Mesendoderm (in vitro differentiated cells): ENCODE data around the gene ARAP1.

Experiments used
- DNase-seq: peaks from one replicate; pipeline ENCODE4 v3.0.0; 2013
- H2AK5ac ChIP-seq: 2 replicates; pipeline ENCODE4 v1.6.1; 2013; ENCODE audit warnings: low read length, inconsistent platforms
- H2BK120ac ChIP-seq: 2 replicates; pipeline ENCODE4 v1.6.1; 2013; ENCODE audit warnings: low read depth, mild to moderate bottlenecking, low read length, moderate library complexity, mixed read lengths
- H2BK15ac ChIP-seq: replicated peaks from 2 replicates; pipeline ENCODE4 v1.6.1; 2013; ENCODE audit warnings: low read depth, mild to moderate bottlenecking, moderate library complexity
- H2BK5ac ChIP-seq: 2 replicates; pipeline ENCODE4 v1.6.1; 2013; ENCODE audit warnings: low read length, inconsistent platforms
- H3K18ac ChIP-seq: 2 replicates; pipeline ENCODE4 v1.6.1; 2013; ENCODE audit warnings: mild to moderate bottlenecking, low read length, mixed read lengths
- H3K23ac ChIP-seq: one replicate; pipeline ENCODE4 v1.6.1; 2013; ENCODE audit warnings: low read length
- H3K27ac ChIP-seq: 2 replicates; pipeline ENCODE4 v1.5.1; 2013; ENCODE audit warnings: low read depth, mild to moderate bottlenecking, inconsistent platforms, low read length, moderate library complexity
- H3K27me3 ChIP-seq: 2 replicates; pipeline ENCODE4 v1.6.1; 2013; ENCODE audit warnings: low read length, control low read depth, mild to moderate bottlenecking, inconsistent platforms; ENCODE audit not compliant: insufficient read depth, poor library complexity
- H3K36me3 ChIP-seq: 2 replicates; pipeline ENCODE4 v1.6.1; 2013; ENCODE audit warnings: low read length, inconsistent platforms; ENCODE audit not compliant: control insufficient read depth, insufficient read depth
- H3K4ac ChIP-seq: one replicate; pipeline ENCODE4 v1.6.1; 2013; ENCODE audit warnings: low read depth, mild to moderate bottlenecking, low read length, moderate library complexity
- H3K4me1 ChIP-seq: 2 replicates; pipeline ENCODE4 v1.6.1; 2013; ENCODE audit warnings: low read depth, low read length, inconsistent platforms; ENCODE audit not compliant: control insufficient read depth
- H3K4me2 ChIP-seq: 2 replicates; pipeline ENCODE4 v1.6.1; 2013; ENCODE audit warnings: low read length
- H3K4me3 ChIP-seq: 2 replicates; pipeline ENCODE4 v1.5.1; 2013; ENCODE audit warnings: mild to moderate bottlenecking, low read length
- H3K56ac ChIP-seq: one replicate; pipeline ENCODE4 v1.6.1; 2013; ENCODE audit warnings: low read length
- H3K79me1 ChIP-seq: 2 replicates; pipeline ENCODE4 v1.6.1; 2013; ENCODE audit warnings: low read length, inconsistent platforms
- H3K79me2 ChIP-seq: 2 replicates; pipeline ENCODE4 v1.6.1; 2013; ENCODE audit warnings: mild to moderate bottlenecking, low read length; ENCODE audit not compliant: control insufficient read depth, insufficient read depth
- H3K9ac ChIP-seq: 2 replicates; pipeline ENCODE4 v1.6.1; 2013; ENCODE audit warnings: low read length, inconsistent platforms
- H4K5ac ChIP-seq: one replicate; pipeline ENCODE4 v1.6.1; 2013; ENCODE audit warnings: low read length
- H4K8ac ChIP-seq: one replicate; pipeline ENCODE4 v1.6.1; 2013; ENCODE audit warnings: low read depth, mild to moderate bottlenecking, control low read depth, low read length, moderate library complexity
- WGBS: extraction: QIAGEN DNeasy Blood & Tissue Kit; methylation state at CpG from one replicate; pipeline ENCODE4 v1.1.7; 2013; ENCODE audit warnings: low lambda C conversion rate, missing lambda C conversion rate; ENCODE audit not compliant: insufficient coverage; ENCODE audit errors: extremely low coverage; 5-methylcytosine and 5-hydroxymethylcytosine counted together

The ARAP1 gene

DNA sequence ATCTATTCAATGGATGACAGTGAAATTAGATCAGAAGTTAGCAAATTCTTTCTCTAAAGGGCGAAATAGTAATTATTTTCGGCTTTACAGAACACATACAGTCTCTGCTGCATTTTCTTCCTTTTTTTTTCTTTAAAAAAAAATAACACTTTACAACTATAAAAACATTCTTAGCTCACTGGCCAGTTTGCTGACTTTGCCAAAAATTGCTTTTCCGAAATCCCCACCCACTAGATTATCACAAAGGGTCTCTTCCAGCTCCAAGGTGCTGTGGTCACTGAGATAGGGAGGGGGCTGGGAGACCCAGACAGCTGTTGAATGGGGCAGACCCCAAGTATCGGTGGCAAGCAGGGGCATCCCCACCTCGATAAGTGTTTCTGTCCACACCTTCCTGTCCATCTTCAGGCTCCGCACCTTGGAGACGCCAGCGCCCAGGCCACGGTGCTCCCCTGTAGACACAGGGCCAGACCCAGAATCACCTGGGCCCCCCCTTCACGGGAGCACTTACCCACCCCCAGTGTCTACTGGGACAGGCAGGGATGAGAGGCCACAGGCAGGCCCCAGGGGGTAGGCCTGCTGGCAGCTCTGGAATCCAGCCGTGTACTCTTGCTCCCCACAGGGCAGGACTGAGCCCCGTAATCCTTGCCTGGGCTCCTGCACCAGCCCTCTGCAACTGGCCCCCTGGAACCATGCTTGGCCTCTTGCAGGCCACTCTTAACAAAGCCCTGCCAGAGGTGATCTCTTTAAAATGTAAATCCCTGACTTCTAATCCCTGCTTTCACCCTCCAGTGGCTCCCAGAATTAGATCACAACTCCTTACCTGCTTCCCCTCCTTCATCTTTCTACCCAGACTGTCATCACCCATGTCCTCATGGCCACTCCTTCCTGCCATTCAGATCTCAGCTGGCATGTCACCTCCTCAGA, 46.5 kb downstream of the ARAP1 start:
- Histone ChIP-seq H3K4me1 (peaks cover 22% of the 10 kb centered on the region), H3K4me3 (no peak overlapping the region), H3K4ac (no peak overlapping the region), H3K9ac (peak overlapping the region; percentile 40), H2BK120ac (no peak overlapping the region), H2AK5ac (peak overlapping the region; percentile 61), H4K5ac (no peak overlapping the region), H3K79me2 (no peaks in the 10 kb centered on the region), H3K27me3 (no peaks in the 10 kb centered on the region), H3K27ac (peak overlapping the region; percentile 89), H3K79me1 (peaks cover 4% of the 10 kb centered on the region), H3K23ac (no peak overlapping the region), H3K18ac (peak overlapping the region; percentile 8), H3K56ac (peak overlapping the region; percentile 59), H2BK15ac (no peak overlapping the region), H3K36me3 (peaks cover 2% of the 10 kb centered on the region), H2BK5ac (peak overlapping the region; percentile 69), H3K4me2 (no peak overlapping the region), H4K8ac (no peak overlapping the region)
- WGBS = no CpG with 5 or more reads among the region's 12 CpGs
- peak; percentile 55 for DNase-seq

DNA sequence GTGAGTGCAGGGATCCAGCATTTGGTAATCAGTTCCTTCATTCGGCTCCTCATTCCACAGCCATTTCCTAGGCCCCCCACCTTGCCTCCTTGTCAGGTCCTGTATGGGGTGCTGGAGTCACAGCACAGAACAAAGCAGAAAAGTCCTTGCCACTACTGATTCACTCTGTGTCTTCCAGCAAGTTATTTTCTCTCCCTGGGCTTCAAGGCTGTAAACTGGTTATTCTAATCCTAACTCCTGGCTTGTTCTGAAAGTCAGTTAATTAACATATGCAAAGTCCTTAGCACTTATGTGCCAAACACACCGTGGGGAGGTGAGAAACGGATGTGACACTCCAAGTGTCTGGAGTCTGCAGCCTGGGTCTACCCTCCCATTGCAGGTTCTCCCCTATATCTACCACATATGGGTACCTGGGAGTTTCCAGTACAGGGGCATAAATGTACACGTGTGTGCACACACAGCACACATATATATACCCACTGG, 47.4 kb downstream of the ARAP1 start:
- peaks cover 4% of the 10 kb centered on the region for H3K79me1 ChIP-seq
- peak; percentile 93 for DNase-seq
- no peak overlapping the region for H3K4ac ChIP-seq
- H2BK15ac ChIP-seq = no peak overlapping the region
- H3K4me2 ChIP-seq = no peak overlapping the region
- H2AK5ac ChIP-seq = no peak overlapping the region
- H3K4me1 ChIP-seq = peaks cover 26% of the 10 kb centered on the region
- H3K27me3 ChIP-seq = no peaks in the 10 kb centered on the region
- no CpG with 5 or more reads among the region's 4 CpGs for WGBS
- H3K9ac ChIP-seq = no peak overlapping the region
- H3K36me3 ChIP-seq = peaks cover 4% of the 10 kb centered on the region
- no peak overlapping the region for H3K23ac ChIP-seq
- no peak overlapping the region for H3K4me3 ChIP-seq
- H4K5ac ChIP-seq = no peak overlapping the region
- no peak overlapping the region for H3K56ac ChIP-seq
- no peak overlapping the region for H4K8ac ChIP-seq
- H2BK120ac ChIP-seq = no peak overlapping the region
- no peak overlapping the region for H3K18ac ChIP-seq
- H3K27ac ChIP-seq = peak overlapping the region; percentile 87
- no peaks in the 10 kb centered on the region for H3K79me2 ChIP-seq
- peak overlapping the region; percentile 35 for H2BK5ac ChIP-seq

DNA sequence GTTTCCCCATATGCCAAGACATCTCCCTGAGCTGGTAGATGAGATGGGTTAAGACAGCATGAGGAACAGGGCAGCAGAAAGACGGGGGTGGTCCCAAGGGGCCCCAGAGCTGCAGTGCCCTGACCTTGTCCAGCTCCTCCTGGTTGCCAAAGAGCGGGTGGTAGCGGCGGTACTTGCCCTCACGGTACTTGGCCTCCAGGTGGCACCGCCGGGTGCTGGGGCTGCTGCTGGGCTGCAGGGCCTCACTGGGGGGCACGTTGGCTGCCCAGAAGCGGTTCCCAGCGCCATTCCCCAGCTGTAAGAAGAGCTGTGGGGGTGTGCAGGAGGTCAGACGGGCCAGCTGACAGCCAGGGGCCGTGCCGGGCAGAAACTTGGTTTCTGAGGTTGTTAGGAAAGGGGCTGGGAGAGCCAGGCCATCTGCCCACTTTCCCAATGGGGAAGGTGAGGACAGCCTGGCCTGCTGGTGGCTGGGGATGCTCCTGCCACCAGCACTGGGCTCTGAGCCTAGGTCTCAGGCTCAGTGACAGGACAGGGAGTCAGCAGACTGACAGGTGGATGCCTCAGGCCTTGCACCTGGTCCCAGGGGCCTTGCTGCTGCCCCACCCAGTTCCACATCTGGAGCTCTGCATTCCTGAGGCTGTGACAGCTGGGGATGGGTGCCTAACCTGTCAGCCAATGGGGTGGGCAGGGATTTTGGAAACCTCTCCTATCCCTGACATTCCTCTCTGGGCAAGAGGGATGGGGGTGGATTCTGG, 48.0 kb downstream of the ARAP1 start:
- no peaks in the 10 kb centered on the region for H3K27me3 ChIP-seq
- no peak overlapping the region for H2BK15ac ChIP-seq
- no peak overlapping the region for H4K8ac ChIP-seq
- no peak overlapping the region for H4K5ac ChIP-seq
- H3K79me2 ChIP-seq = no peaks in the 10 kb centered on the region
- H2BK120ac ChIP-seq = no peak overlapping the region
- H3K4me1 ChIP-seq = peaks cover 26% of the 10 kb centered on the region
- H3K56ac ChIP-seq = peak overlapping the region; percentile 29
- peak overlapping the region; percentile 22 for H2AK5ac ChIP-seq
- DNase-seq = no peak
- H3K4me3 ChIP-seq = no peak overlapping the region
- no peak overlapping the region for H3K4me2 ChIP-seq
- WGBS = no CpG with 5 or more reads among the region's 13 CpGs
- H2BK5ac ChIP-seq = peak overlapping the region; percentile 43
- H3K36me3 ChIP-seq = peaks cover 6% of the 10 kb centered on the region
- H3K27ac ChIP-seq = peak overlapping the region; percentile 85
- H3K4ac ChIP-seq = peak overlapping the region; percentile 17
- no peak overlapping the region for H3K23ac ChIP-seq
- H3K18ac ChIP-seq = peak overlapping the region; percentile 0
- peaks cover 4% of the 10 kb centered on the region for H3K79me1 ChIP-seq
- peak overlapping the region; percentile 9 for H3K9ac ChIP-seq

DNA sequence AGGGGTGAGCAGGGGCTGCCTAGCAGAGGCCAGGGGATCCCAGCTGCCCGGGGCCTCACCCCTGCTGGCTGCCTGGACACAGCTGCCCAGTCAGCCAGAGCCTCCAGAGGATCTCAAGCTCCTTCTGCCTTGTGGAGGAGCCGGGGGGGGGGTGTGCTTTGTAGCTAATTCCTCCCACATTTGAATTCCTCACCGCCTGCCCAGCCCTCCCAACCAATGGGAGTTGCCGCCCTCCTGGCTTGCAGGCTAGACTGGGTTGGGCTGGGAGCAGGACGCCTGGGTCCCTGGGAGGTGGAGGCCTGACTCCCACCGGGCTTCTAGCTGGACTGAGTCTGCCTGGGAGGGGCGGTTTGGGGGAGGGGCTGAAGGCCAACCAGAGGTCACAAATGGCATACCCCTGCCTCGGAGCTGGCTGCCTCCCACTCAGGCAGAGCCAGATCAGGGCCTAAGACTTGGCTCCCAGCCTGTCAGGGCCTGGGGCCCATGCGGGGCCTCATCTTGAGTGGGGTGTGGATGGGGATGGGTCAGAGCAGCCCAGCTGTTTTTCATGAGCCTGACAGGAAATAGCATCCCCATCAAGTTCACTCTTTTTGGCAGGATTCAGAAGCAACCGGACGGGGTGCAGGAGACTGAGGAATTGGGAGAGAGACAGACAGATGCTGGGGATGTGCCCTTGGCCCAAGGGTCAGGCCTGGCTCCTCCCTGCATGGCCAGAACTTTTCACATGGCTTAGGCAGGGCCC, 48.8 kb downstream of the ARAP1 start:
- H3K36me3 ChIP-seq = peaks cover 8% of the 10 kb centered on the region
- no peaks in the 10 kb centered on the region for H3K27me3 ChIP-seq
- H4K8ac ChIP-seq = no peak overlapping the region
- H3K4me3 ChIP-seq = no peak overlapping the region
- peak overlapping the region; percentile 9 for H3K9ac ChIP-seq
- DNase-seq = no peak
- H3K56ac ChIP-seq = peak overlapping the region; percentile 29
- no peak overlapping the region for H4K5ac ChIP-seq
- no peak overlapping the region for H2BK15ac ChIP-seq
- H2BK120ac ChIP-seq = no peak overlapping the region
- no CpG with 5 or more reads among the region's 11 CpGs for WGBS
- no peak overlapping the region for H3K4ac ChIP-seq
- no peaks in the 10 kb centered on the region for H3K79me2 ChIP-seq
- no peak overlapping the region for H3K23ac ChIP-seq
- peak overlapping the region; percentile 85 for H3K27ac ChIP-seq
- H2AK5ac ChIP-seq = no peak overlapping the region
- H3K4me2 ChIP-seq = no peak overlapping the region
- peaks cover 2% of the 10 kb centered on the region for H3K79me1 ChIP-seq
- peak overlapping the region; percentile 43 for H2BK5ac ChIP-seq
- H3K18ac ChIP-seq = peak overlapping the region; percentile 0
- H3K4me1 ChIP-seq = peaks cover 26% of the 10 kb centered on the region

DNA sequence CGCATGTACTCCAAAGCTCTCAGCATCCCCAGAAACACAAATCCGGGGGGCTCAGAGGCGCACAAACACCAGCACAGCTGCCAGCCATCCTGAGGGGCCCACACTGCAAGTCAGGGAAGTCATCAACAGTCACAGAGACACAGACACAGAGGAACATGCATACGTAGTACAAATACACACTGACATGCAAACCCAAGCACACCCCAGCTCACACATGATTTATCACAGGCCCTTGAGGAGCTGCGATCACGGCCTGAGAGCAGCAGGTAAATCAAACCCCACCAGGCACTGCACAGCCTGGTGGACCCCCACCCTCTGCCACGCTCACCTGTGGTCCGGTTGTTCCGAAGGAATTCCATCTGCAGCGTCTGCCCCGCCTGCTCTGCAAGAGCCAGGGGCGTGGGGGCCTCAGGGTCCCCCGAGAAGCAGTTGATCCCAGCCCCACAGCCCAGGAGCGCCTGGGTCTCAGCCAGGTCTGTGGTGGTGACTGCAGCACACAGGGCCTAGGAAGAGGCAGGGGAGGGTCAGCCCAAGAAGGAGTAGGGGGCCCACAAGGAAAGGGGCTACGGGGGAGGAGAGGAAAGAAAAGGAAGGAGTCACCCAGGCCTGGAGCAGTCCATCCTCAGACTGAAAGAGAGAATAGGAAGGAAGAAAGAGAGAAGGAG, 49.5 kb downstream of the ARAP1 start:
- whole genome bisulfite sequencing = no CpG with 5 or more reads among the region's 15 CpGs
- Histone ChIP-seq H2BK120ac (no peak overlapping the region), H3K27ac (no peak overlapping the region), H3K36me3 (peaks cover 8% of the 10 kb centered on the region), H3K27me3 (no peaks in the 10 kb centered on the region), H3K56ac (peak overlapping the region; percentile 29), H3K79me2 (no peaks in the 10 kb centered on the region), H2BK15ac (no peak overlapping the region), H3K18ac (no peak overlapping the region), H3K9ac (no peak overlapping the region), H3K4me3 (no peak overlapping the region), H3K23ac (no peak overlapping the region), H4K8ac (no peak overlapping the region), H3K4me2 (no peak overlapping the region), H2BK5ac (no peak overlapping the region), H3K4me1 (peaks cover 26% of the 10 kb centered on the region), H4K5ac (no peak overlapping the region), H3K4ac (no peak overlapping the region), H2AK5ac (no peak overlapping the region), H3K79me1 (peaks cover 2% of the 10 kb centered on the region)
- DNase-seq = no peak
